PFSK-1 (cell line): ENCODE results near the gene TNNT1.

ENCODE experiments used
- POLR2AphosphoS5 ChIP-seq: IDR thresholded peaks from 2 replicates; pipeline ENCODE4 v1.6.1; 2012; ENCODE audit warnings: low read depth, mild to moderate bottlenecking, control low read depth, low read length, moderate library complexity
- REST ChIP-seq, 2 experiments: IDR thresholded peaks; 2 replicates each; pipeline versions ENCODE4 v1.6.1 to v1.8.0; 2011 to 2012; ENCODE audit warnings: low read depth in 2 of 2, low read length in 2 of 2, control low read depth in 1 of 2, inconsistent platforms in 1 of 2, mild to moderate bottlenecking in 1 of 2, moderate library complexity in 1 of 2; ENCODE audit not compliant: insufficient read depth in 1 of 2
- TAF1 ChIP-seq: IDR thresholded peaks from 2 replicates; pipeline ENCODE4 v1.6.1; 2012; ENCODE audit warnings: low read length, control low read depth, borderline replicate concordance; ENCODE audit not compliant: insufficient read depth

- TF ChIP-seq POLR2AphosphoS5: no peak
- TF ChIP-seq REST (IDR thresholded peaks at IDR 0.05; ENCODE audit: insufficient read depth in 1 of 2, low read depth in 2 of 2, low read length in 2 of 2): no peak
- no peak for TF ChIP-seq TAF1
Observed at GRCh38 chr19:55097864-55098715, 50.9 kb downstream of the TNNT1 start.
